Liver (tissue), 9 donors: ENCODE results near the gene SERINC3. TPM values are rescaled to one million over a fixed set of nuclear protein-coding genes. Genes with fewer than 3 reads are reported as not detected.

Source experiments
- DNase-seq: peaks from one replicate; pipeline ENCODE4 v3.0.0-alpha.2; 2017; ENCODE audit warnings: low spot score
- H3K27ac ChIP-seq, 2 donors: one replicate each; pipeline ENCODE4 v1.7.0; 2013; ENCODE audit warnings: inconsistent platforms in 2 of 2, low read length in 2 of 2, control low read depth in 1 of 2, low read depth in 1 of 2, mild to moderate bottlenecking in 1 of 2
- H3K27me3 ChIP-seq, 4 donors: one replicate each; pipeline versions ENCODE4 v1.6.1 to v1.7.0; 2013; ENCODE audit warnings: low read length in 3 of 4, inconsistent platforms in 1 of 4, mild to moderate bottlenecking in 1 of 4, moderate library complexity in 1 of 4; ENCODE audit not compliant: control insufficient read depth in 4 of 4, insufficient read depth in 4 of 4
- H3K36me3 ChIP-seq, 4 donors: one replicate each; pipeline versions ENCODE4 v1.6.1 to v1.7.0; 2013; ENCODE audit warnings: low read length in 3 of 4, mild to moderate bottlenecking in 3 of 4, low read depth in 1 of 4, moderate library complexity in 1 of 4; ENCODE audit not compliant: control insufficient read depth in 4 of 4, insufficient read depth in 3 of 4
- H3K4me1 ChIP-seq, 4 donors: one replicate each; pipeline versions ENCODE4 v1.6.1 to v1.7.0; 2013; ENCODE audit warnings: low read length in 3 of 4, mild to moderate bottlenecking in 3 of 4, moderate library complexity in 1 of 4; ENCODE audit not compliant: control insufficient read depth in 4 of 4, insufficient read depth in 4 of 4
- H3K4me3 ChIP-seq, 3 donors: one replicate each; pipeline versions ENCODE4 v1.6.1 to v1.7.0; 2013; ENCODE audit warnings: low read length in 3 of 3, control low read depth in 1 of 3, low read depth in 1 of 3, mild to moderate bottlenecking in 1 of 3
- H3K9ac ChIP-seq, 2 donors: one replicate each; pipeline ENCODE4 v1.7.0; 2013; ENCODE audit warnings: low read length in 2 of 2, mild to moderate bottlenecking in 2 of 2, moderate library complexity in 2 of 2, control low read depth in 1 of 2, low read depth in 1 of 2
- H3K9me3 ChIP-seq, 4 donors: one replicate each; pipeline versions ENCODE4 v1.6.1 to v1.7.0; 2013; ENCODE audit warnings: low read length in 3 of 4; ENCODE audit not compliant: control insufficient read depth in 4 of 4
- EGR1 ChIP-seq, 2 donors: IDR thresholded peaks; 2 replicates each; pipeline ENCODE4 v1.6.1; 2016 to 2018; ENCODE audit warnings: antibody characterized with exemption in 2 of 2, low read depth in 2 of 2
- FOXA1 ChIP-seq: IDR thresholded peaks from 2 replicates; pipeline ENCODE4 v1.6.1; 2016; ENCODE audit warnings: antibody characterized with exemption
- FOXA2 ChIP-seq: IDR thresholded peaks from 2 replicates; pipeline ENCODE4 v1.6.1; 2016; ENCODE audit warnings: antibody characterized with exemption
- GABPA ChIP-seq, 2 donors: IDR thresholded peaks in 1 of 2; conservative IDR thresholded peaks in 1 of 2; 2 replicates each; pipeline ENCODE4 v1.6.1; 2016; ENCODE audit warnings: antibody characterized with exemption in 2 of 2, mild to moderate bottlenecking in 1 of 2, moderate library complexity in 1 of 2
- HNF4A ChIP-seq, 2 donors: conservative IDR thresholded peaks; 2 replicates each; pipeline ENCODE4 v1.6.1; 2016; ENCODE audit warnings: antibody characterized with exemption in 2 of 2, mild to moderate bottlenecking in 2 of 2
- HNF4G ChIP-seq: IDR thresholded peaks from 2 replicates; pipeline ENCODE4 v1.6.1; 2016; ENCODE audit warnings: antibody characterized with exemption
- JUND ChIP-seq, 2 donors: IDR thresholded peaks; 2 replicates each; pipeline ENCODE4 v1.6.1; 2016; ENCODE audit warnings: antibody characterized with exemption in 2 of 2
- NR2F2 ChIP-seq: IDR thresholded peaks from 2 replicates; pipeline ENCODE4 v1.6.1; 2016; ENCODE audit warnings: antibody characterized with exemption
- RAD21 ChIP-seq, 2 donors: IDR thresholded peaks; 2 replicates each; pipeline ENCODE4 v1.6.1; 2016; ENCODE audit warnings: antibody characterized with exemption in 2 of 2, mild to moderate bottlenecking in 2 of 2
- RXRA ChIP-seq, 2 donors: IDR thresholded peaks; 2 replicates each; pipeline ENCODE4 v1.6.1; 2017 to 2018; ENCODE audit warnings: antibody characterized with exemption in 2 of 2, mild to moderate bottlenecking in 1 of 2
- SP1 ChIP-seq: IDR thresholded peaks from 2 replicates; pipeline ENCODE4 v1.6.1; 2018; ENCODE audit warnings: antibody characterized with exemption, mild to moderate bottlenecking
- TAF1 ChIP-seq: conservative IDR thresholded peaks from 2 replicates; pipeline ENCODE4 v1.6.1; 2016; ENCODE audit warnings: antibody characterized with exemption, mild to moderate bottlenecking
- YY1 ChIP-seq: IDR thresholded peaks from 2 replicates; pipeline ENCODE4 v1.6.1; 2016; ENCODE audit warnings: antibody characterized with exemption, mild to moderate bottlenecking
- WGBS: extraction: QIAGEN DNeasy Blood & Tissue Kit; methylation state at CpG from one replicate; pipeline ENCODE4 v1.1.7; 2013; 5-methylcytosine and 5-hydroxymethylcytosine counted together
- polyA plus RNA-seq, 2 donors: library from polyadenylated mRNA; stranded (reverse) in 1 of 2; unstranded in 1 of 2; fragments of 200-250 nt in 1 of 2; fragments of >200 nt in 1 of 2; fragmentation: Nextera tagmentation in 1 of 2; extraction: Ambion mirVana in 1 of 2; gene quantifications; one replicate each; pipeline versions ENCODE4 v1.2.1 to v1.2.3, GENCODE V29; 2013 to 2015
- total RNA-seq, 2 donors: library from RNA; depleted of rRNA; stranded (reverse); fragments of >200 nt; gene quantifications; one replicate each; pipeline ENCODE4 v1.2.3, GENCODE V29; 2014
- TF ChIP-seq, protein P1 (sequence below): IDR thresholded peaks from 2 replicates; pipeline ENCODE4 v1.6.1; 2016; ENCODE audit warnings: antibody characterized with exemption
- TF ChIP-seq, protein P2 (sequence below): IDR thresholded peaks from 2 replicates; pipeline ENCODE4 v1.6.1; 2016; ENCODE audit warnings: antibody characterized with exemption, mild to moderate bottlenecking
- TF ChIP-seq, protein P3 (sequence below): IDR thresholded peaks from 2 replicates; pipeline ENCODE4 v1.6.1; 2016; ENCODE audit warnings: antibody characterized with exemption
- TF ChIP-seq, protein P4 (sequence below): fragments of 150-350 bp; IDR thresholded peaks from 2 replicates; pipeline ENCODE4 v1.5.1; 2017; ENCODE audit warnings: improper control_type of control experiment, low read depth, low read length; ENCODE audit not compliant: missing input control
- TF ChIP-seq, protein P5 (sequence below): IDR thresholded peaks from 2 replicates; pipeline ENCODE4 v1.6.1; 2016; ENCODE audit warnings: antibody characterized with exemption
- donor health status: healthy.
- donor health status: healthy.
- donor health status: healthy.
- donor health status: healthy.
- donor health status: healthy.

SERINC3 gene
- total and polyA plus RNA-seq, 4 donors: 51.1 to 70.0 (median 58.5) TPM

DNA sequence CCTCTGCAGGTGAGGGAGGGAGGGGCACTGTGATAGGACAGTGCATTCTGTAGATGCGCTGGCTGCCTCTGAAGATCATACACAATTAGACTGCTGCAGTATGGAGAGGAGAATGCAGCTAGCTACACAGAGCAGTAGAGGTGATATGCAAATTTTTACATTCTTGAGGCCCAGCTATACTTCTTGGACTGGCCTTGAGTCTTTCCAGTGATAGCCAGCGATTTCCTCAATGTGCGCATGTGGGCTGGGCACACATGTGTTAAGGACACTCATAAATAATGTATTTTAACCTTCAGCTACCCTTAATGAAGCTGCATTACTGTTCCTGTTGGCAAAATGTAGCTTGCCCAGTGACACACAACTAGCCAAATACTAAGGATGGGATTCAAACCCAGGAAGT lies 27.2 kb downstream of the SERINC3 start:
- Histone ChIP-seq H3K9ac (no peak overlapping the region), H3K27ac (peak overlapping the region; percentile 49 to 83), H3K36me3 (peaks cover 11 to 80% (median 56%) of the 10 kb centered on the region in 4 donors), H3K4me3 (no peak overlapping the region), H3K27me3 (no peaks in the 10 kb centered on the region), H3K4me1 (no peaks in the 10 kb centered on the region), H3K9me3 (no peaks in the 10 kb centered on the region)
- WGBS: 95% methylated on average over 3 of the region's 3 CpGs
- DNase-seq: no peak
- TF ChIP-seq FOXA2 (no peak), TAF1 (no peak), GABPA (IDR thresholded peaks at IDR 0.05 in 1 of 2, conservative IDR thresholded peaks at IDR 0.05 in 1 of 2) (no peak), JUND (IDR thresholded peaks at IDR 0.05) (no peak), NR2F2 (no peak), SP1 (no peak)
- TF ChIP-seq, protein P1, sequence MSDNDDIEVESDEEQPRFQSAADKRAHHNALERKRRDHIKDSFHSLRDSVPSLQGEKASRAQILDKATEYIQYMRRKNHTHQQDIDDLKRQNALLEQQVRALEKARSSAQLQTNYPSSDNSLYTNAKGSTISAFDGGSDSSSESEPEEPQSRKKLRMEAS: no peak
- TF ChIP-seq, protein P2, sequence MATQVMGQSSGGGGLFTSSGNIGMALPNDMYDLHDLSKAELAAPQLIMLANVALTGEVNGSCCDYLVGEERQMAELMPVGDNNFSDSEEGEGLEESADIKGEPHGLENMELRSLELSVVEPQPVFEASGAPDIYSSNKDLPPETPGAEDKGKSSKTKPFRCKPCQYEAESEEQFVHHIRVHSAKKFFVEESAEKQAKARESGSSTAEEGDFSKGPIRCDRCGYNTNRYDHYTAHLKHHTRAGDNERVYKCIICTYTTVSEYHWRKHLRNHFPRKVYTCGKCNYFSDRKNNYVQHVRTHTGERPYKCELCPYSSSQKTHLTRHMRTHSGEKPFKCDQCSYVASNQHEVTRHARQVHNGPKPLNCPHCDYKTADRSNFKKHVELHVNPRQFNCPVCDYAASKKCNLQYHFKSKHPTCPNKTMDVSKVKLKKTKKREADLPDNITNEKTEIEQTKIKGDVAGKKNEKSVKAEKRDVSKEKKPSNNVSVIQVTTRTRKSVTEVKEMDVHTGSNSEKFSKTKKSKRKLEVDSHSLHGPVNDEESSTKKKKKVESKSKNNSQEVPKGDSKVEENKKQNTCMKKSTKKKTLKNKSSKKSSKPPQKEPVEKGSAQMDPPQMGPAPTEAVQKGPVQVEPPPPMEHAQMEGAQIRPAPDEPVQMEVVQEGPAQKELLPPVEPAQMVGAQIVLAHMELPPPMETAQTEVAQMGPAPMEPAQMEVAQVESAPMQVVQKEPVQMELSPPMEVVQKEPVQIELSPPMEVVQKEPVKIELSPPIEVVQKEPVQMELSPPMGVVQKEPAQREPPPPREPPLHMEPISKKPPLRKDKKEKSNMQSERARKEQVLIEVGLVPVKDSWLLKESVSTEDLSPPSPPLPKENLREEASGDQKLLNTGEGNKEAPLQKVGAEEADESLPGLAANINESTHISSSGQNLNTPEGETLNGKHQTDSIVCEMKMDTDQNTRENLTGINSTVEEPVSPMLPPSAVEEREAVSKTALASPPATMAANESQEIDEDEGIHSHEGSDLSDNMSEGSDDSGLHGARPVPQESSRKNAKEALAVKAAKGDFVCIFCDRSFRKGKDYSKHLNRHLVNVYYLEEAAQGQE: no peak
- TF ChIP-seq, protein P3, sequence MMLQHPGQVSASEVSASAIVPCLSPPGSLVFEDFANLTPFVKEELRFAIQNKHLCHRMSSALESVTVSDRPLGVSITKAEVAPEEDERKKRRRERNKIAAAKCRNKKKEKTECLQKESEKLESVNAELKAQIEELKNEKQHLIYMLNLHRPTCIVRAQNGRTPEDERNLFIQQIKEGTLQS: no peak
- TF ChIP-seq, protein P4, sequence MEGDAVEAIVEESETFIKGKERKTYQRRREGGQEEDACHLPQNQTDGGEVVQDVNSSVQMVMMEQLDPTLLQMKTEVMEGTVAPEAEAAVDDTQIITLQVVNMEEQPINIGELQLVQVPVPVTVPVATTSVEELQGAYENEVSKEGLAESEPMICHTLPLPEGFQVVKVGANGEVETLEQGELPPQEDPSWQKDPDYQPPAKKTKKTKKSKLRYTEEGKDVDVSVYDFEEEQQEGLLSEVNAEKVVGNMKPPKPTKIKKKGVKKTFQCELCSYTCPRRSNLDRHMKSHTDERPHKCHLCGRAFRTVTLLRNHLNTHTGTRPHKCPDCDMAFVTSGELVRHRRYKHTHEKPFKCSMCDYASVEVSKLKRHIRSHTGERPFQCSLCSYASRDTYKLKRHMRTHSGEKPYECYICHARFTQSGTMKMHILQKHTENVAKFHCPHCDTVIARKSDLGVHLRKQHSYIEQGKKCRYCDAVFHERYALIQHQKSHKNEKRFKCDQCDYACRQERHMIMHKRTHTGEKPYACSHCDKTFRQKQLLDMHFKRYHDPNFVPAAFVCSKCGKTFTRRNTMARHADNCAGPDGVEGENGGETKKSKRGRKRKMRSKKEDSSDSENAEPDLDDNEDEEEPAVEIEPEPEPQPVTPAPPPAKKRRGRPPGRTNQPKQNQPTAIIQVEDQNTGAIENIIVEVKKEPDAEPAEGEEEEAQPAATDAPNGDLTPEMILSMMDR: no peak

DNA sequence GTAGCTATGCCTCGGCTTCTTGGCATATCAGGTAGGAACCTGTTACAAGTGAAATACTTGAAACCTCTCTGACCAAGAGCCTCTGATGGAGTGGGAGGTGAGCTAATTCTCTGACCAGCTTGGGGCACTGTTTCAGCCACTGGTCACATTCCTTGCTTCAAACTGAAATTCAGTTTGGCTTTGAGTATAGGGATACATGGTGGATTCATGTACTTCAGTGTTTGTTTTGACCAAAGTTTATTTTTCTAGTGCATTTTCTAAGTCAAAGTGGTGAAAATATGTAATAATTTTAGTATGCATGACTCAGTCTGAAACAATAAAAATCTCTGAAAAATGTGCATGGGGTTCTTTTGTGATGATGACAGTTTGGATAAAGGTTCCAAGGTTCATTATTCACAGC lies 27.6 kb downstream of the SERINC3 start:
- H3K9me3 ChIP-seq: no peaks in the 10 kb centered on the region
- no peak overlapping the region for H3K9ac ChIP-seq
- 98% methylated on average over 1 of the region's 1 CpG for whole genome bisulfite sequencing
- H3K4me1 ChIP-seq: no peaks in the 10 kb centered on the region
- peak overlapping the region in 1 of 2 donors; percentile 83 for H3K27ac ChIP-seq
- no peak for DNase-seq
- peaks cover 15 to 80% (median 56%) of the 10 kb centered on the region in 4 donors for H3K36me3 ChIP-seq
- no peak for TF ChIP-seq FOXA1
- TF ChIP-seq, protein P3: no peak
- no peak for TF ChIP-seq RAD21 (IDR thresholded peaks at IDR 0.05)
- no peak for TF ChIP-seq NR2F2
- TF ChIP-seq RXRA (IDR thresholded peaks at IDR 0.05): no peak
- no peak for TF ChIP-seq GABPA (IDR thresholded peaks at IDR 0.05 in 1 of 2, conservative IDR thresholded peaks at IDR 0.05 in 1 of 2)
- no peak for TF ChIP-seq HNF4G
- TF ChIP-seq, protein P5, sequence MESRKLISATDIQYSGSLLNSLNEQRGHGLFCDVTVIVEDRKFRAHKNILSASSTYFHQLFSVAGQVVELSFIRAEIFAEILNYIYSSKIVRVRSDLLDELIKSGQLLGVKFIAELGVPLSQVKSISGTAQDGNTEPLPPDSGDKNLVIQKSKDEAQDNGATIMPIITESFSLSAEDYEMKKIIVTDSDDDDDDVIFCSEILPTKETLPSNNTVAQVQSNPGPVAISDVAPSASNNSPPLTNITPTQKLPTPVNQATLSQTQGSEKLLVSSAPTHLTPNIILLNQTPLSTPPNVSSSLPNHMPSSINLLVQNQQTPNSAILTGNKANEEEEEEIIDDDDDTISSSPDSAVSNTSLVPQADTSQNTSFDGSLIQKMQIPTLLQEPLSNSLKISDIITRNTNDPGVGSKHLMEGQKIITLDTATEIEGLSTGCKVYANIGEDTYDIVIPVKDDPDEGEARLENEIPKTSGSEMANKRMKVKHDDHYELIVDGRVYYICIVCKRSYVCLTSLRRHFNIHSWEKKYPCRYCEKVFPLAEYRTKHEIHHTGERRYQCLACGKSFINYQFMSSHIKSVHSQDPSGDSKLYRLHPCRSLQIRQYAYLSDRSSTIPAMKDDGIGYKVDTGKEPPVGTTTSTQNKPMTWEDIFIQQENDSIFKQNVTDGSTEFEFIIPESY: no peak
- TF ChIP-seq JUND (IDR thresholded peaks at IDR 0.05): no peak
- TF ChIP-seq YY1: no peak
- TF ChIP-seq SP1: no peak
- TF ChIP-seq HNF4A (conservative IDR thresholded peaks at IDR 0.05): no peak
- no peak for TF ChIP-seq TAF1
- TF ChIP-seq FOXA2: no peak
- TF ChIP-seq EGR1 (IDR thresholded peaks at IDR 0.05; ENCODE audit: low read depth in 2 of 2): no peak
- H3K4me3 ChIP-seq: no peak overlapping the region
- no peaks in the 10 kb centered on the region for H3K27me3 ChIP-seq
